ENCODE measurements around the gene GDA. TPM values are rescaled to one million over a fixed set of nuclear protein-coding genes. Genes with fewer than 3 reads are reported as not detected.

Gene GDA
- total RNA-seq: 0.14 and 3.4 TPM in 2 replicates

DNA sequence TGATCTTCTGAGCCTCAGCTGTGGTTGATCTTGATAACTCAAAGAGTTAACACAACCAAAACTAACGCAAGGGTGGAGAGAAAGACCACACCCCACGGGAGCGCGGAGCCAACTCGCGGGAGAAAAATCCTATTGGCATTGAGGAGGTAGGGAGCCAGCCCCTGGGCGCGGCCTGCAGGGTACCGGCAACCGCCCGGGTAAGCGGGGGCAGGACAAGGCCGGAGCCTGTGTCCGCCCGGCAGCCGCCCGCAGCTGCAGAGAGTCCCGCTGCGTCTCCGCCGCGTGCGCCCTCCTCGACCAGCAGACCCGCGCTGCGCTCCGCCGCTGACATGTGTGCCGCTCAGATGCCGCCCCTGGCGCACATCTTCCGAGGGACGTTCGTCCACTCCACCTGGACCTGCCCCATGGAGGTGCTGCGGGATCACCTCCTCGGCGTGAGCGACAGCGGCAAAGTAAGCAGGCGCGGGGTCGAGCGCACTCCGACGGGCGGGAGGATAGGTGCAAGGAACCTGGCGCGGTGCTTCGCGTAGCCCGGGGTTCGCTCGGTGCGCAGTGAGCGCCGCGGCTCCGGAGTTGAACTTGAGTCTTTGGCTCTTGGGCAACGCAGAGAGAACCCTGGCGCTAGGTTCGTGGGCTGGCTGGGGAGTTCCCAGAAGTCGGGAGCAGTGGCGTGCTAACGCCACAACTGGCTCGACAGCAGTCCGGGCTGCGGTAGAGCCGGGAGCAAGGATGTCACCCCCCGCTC lies at the start of gene GDA:
TSS of gene GDA (plus strand) at position 210 of the 745 bp plus-strand sequence. CDS start at position 330, 120 bp downstream.

Other genes starting within 250 kb of the GDA start
- gene ABHD17B, start 238.2 kb upstream of the GDA start, total RNA-seq: 21.5 and 29.6 TPM in 2 replicates
- gene C9orf85, start 237.8 kb upstream of the GDA start, total RNA-seq: 16.7 and 21.7 TPM in 2 replicates
- not detected in 2 replicates for gene C9orf57, start 88.8 kb upstream of the GDA start, total RNA-seq
- gene ZFAND5, start 215.8 kb downstream of the GDA start, total RNA-seq: 88.2 and 168 TPM in 2 replicates

Data from nasal cavity respiratory epithelium epithelial cell of viscerocranial mucosa (primary cell).